C4-2B (cell line): ENCODE measurements around the gene AXIN2.
"Not testable (repeated sequence)": the region's sequence is repeated elsewhere in the genome, so short reads cannot be mapped to it uniquely, and the experiment has no call there.

ENCODE experiments used
- H3K27ac ChIP-seq: fragments of 450-650 bp; 2 replicates; pipeline ENCODE4 v1.5.1; 2017
- CTCF ChIP-seq: fragments of 450-650 bp; conservative IDR thresholded peaks from 2 replicates; pipeline ENCODE4 v1.5.1; 2017; ENCODE audit warnings: mild to moderate bottlenecking
- ZFX ChIP-seq: fragments of 450-650 bp; IDR thresholded peaks from 2 replicates; pipeline ENCODE4 v1.6.1; 2017

Gene AXIN2

GRCh38 chr17:65529040-65529633 lies 32.3 kb downstream of the AXIN2 start:
- TF ChIP-seq CTCF (no peak), ZFX (no peak)
- no peak overlapping the region for H3K27ac ChIP-seq

GRCh38 chr17:65527857-65528591 lies 33.4 kb downstream of the AXIN2 start:
- H3K27ac ChIP-seq = no peak overlapping the region
- TF ChIP-seq ZFX (no peak), CTCF (no peak)

- TF ChIP-seq ZFX = no peak
- no peak for TF ChIP-seq CTCF
- H3K27ac ChIP-seq = no peak overlapping the region
Measured at GRCh38 chr17:65527381-65527780, 34.1 kb downstream of the AXIN2 start.

- H3K27ac ChIP-seq = not testable (repeated sequence)
Measured at GRCh38 chr17:65526854-65527253, 34.6 kb downstream of the AXIN2 start.

- TF ChIP-seq ZFX = no peak
- no peak for TF ChIP-seq CTCF
- H3K27ac ChIP-seq = no peak overlapping the region
Measured at GRCh38 chr17:65523853-65524664, 37.4 kb downstream of the AXIN2 start.

- H3K27ac ChIP-seq = no peak overlapping the region
Measured at GRCh38 chr17:65523411-65523810, 38.0 kb downstream of the AXIN2 start.

GRCh38 chr17:65522751-65523404 lies 38.6 kb downstream of the AXIN2 start:
- TF ChIP-seq CTCF = no peak
- TF ChIP-seq ZFX = no peak
- no peak overlapping the region for H3K27ac ChIP-seq

More at GRCh38 chr17:65523411-65523810, 38.0 kb downstream of the AXIN2 start:
- no peak for TF ChIP-seq CTCF
- no peak for TF ChIP-seq ZFX
